Activated CD8-positive, alpha-beta memory T cell treated with anti-CD3 and anti-CD28 coated beads, Interleukin-2, amount 10 ng/mL, durations not matched to agents 7 days and 5 days (primary cell): ENCODE data around the gene TRIM14. TPM values are rescaled to one million over a fixed set of nuclear protein-coding genes. Genes with fewer than 3 reads are reported as not detected.
A peak's percentile ranks its signal among the peaks of the same experiment; 100 is the strongest.
"Not testable (repeated sequence)": the region's sequence is repeated elsewhere in the genome, so short reads cannot be mapped to it uniquely, and the experiment has no call there.

Source experiments
- ATAC-seq: fragments of 150-1000 bp; cut with Tn5 transposase; one replicate; pipeline ENCODE4 v1.10.0; 2021; ENCODE audit warnings: moderate library complexity
- CTCF ChIA-PET: fragments of 350-600 bp; sonication (Branson Sonifier 250); formaldehyde crosslinking; loops from one replicate; lab custom pipeline; 2021; ENCODE audit warnings: antibody characterized with exemption; lab: Charles Lee
- DNase-seq: peaks from one replicate; pipeline ENCODE4 v3.0.0-alpha.2; 2020
- H3K27ac Mint-ChIP-seq: one replicate; pipeline ENCODE4 v1.8.0; 2021; ENCODE audit warnings: mild to moderate bottlenecking, mixed read lengths
- H3K27me3 Mint-ChIP-seq: one replicate; pipeline ENCODE4 v1.8.0; 2021; ENCODE audit warnings: mixed read lengths
- H3K36me3 Mint-ChIP-seq: one replicate; pipeline ENCODE4 v1.8.0; 2021; ENCODE audit warnings: mild to moderate bottlenecking, mixed read lengths
- H3K4me1 Mint-ChIP-seq: one replicate; pipeline ENCODE4 v1.8.0; 2021; ENCODE audit warnings: mixed read lengths
- H3K4me3 Mint-ChIP-seq: one replicate; pipeline ENCODE4 v1.8.0; 2021; ENCODE audit warnings: mild to moderate bottlenecking, moderate library complexity, mixed read lengths
- H3K9me3 Mint-ChIP-seq: one replicate; pipeline ENCODE4 v1.8.0; 2022; ENCODE audit warnings: low read depth, mixed read lengths
- total RNA-seq, 2 experiments: library from RNA; stranded (reverse); gene quantifications; one replicate each; pipeline ENCODE4 v1.2.3, GENCODE V29; 2021

Gene TRIM14
- total RNA-seq, 2 experiments from 2014 or later, result 84.6 to 128 TPM

GRCh38 chr9:98020476-98021145, 98.4 kb downstream of the TRIM14 start:
- peak; percentile 13 for ATAC-seq
- CTCF ChIA-PET, result interaction anchor here (0.6 to 4.1 kb wide), 5 partner anchors 10 to 114 kb away, joined by 3 to 20 read pairs (median 3); no protein-coding TSS in a partner anchor

GRCh38 chr9:98019869-98020268, 99.2 kb downstream of the TRIM14 start:
- H3K9me3 Mint-ChIP-seq, H3K4me3 Mint-ChIP-seq, H3K27me3 Mint-ChIP-seq, ATAC-seq, H3K27ac Mint-ChIP-seq, H3K4me1 Mint-ChIP-seq: not testable (repeated sequence)
- peaks cover 32% of the 10 kb centered on the region for H3K36me3 Mint-ChIP-seq
- CTCF ChIA-PET, result interaction anchor here (0.6 to 4.1 kb wide), 5 partner anchors 10 to 114 kb away, joined by 3 to 20 read pairs (median 3); no protein-coding TSS in a partner anchor
- DNase-seq, result peak; percentile 12

More at GRCh38 chr9:98020476-98021145, 98.4 kb downstream of the TRIM14 start:
- Mint-ChIP-seq H3K9me3 (no peaks in the 10 kb centered on the region), H3K27ac (no peak overlapping the region), H3K4me1 (no peaks in the 10 kb centered on the region), H3K27me3 (no peaks in the 10 kb centered on the region), H3K36me3 (peaks cover 25% of the 10 kb centered on the region), H3K4me3 (no peak overlapping the region)
- peak; percentile 36 for DNase-seq

Other genes starting within 250 kb of the TRIM14 start
- gene TRMO, start 196.7 kb downstream of the TRIM14 start, total RNA-seq, result 10 to 100 TPM; 14.9 to 15.4 TPM
- under 1 TPM; 0.23 to 0.47 TPM for gene HEMGN, start 181.1 kb downstream of the TRIM14 start, total RNA-seq
- gene ANP32B, start 135.9 kb downstream of the TRIM14 start, total RNA-seq, result 100 to 1,000 TPM; 299 to 301 TPM
- gene NANS, start 62.5 kb downstream of the TRIM14 start, total RNA-seq, result 10 to 100 TPM; 35.5 to 47.8 TPM
- 10 to 100 TPM in 1 of 2 experiments, 1 to 10 TPM in 1; 6.2 to 11.5 TPM for gene CORO2A, start 73.4 kb upstream of the TRIM14 start, total RNA-seq
- 1 to 10 TPM; 2.7 to 5.0 TPM for gene TBC1D2, start 136.4 kb upstream of the TRIM14 start, total RNA-seq